CD4-positive, alpha-beta T cell treated with Interleukin-15 for 1 hour (primary cell): ENCODE data around the gene MRPL55.

Source experiments
- DNase-seq: peaks from one replicate; pipeline ENCODE4 v3.0.0-alpha.2; 2020

MRPL55 gene

DNA sequence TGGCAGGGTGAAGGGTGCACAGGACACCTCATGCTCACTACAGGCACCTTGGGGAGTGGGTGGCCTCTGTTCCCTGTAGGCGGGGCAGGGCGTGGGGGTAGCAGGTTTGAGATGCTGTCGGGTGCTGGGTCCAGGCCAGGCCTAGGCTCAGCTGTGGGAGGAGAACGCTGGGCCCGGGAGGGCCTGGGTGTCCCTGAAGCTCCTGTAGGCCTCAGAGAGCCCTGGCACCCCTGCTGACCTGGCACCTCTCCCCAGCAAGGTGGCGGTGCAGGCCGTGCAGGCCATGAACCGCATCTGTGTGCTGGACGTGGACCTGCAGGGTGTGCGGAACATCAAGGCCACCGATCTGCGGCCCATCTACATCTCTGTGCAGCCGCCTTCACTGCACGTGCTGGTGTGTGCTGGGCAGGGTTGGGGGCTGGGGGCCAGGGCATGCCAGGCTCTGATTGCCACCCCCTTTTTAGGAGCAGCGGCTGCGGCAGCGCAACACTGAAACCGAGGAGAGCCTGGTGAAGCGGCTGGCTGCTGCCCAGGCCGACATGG, 38.1 kb upstream of the MRPL55 start:
- DNase-seq = no peak

DNA sequence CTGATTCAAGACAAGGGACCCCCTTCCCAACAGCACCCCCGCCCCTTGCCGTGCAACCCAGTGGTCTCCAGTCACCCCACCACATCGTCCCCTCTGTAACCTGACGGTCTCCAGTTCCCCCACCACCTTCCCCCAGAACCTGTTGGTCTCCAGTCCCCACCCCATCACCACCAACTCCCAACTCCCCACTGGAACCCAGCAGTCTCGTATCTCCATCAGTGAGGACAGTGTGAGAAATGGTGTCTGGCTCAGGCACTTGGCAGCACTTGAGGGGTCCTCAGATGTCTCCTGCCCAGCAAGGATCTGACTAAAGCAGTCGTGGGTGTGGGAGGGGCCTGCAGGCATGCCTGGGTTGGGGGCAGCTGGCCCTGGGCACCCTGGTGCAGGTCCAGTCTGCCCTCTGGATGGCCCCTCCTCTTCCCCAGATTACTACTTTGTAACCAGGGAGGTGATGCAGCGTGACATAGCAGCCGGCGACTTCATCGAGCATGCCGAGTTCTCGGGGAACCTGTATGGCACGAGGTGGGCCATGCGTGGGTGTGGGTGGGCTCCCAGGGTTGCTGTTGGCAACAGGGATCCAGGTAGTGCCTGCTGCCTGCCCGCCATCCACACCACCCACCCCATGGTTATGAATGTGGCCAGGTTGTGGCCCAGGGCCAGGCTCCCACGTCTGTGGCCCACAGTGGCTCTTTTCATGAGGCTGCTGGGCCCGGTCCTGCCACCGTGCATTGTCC, 37.5 kb upstream of the MRPL55 start:
- no peak for DNase-seq

DNA sequence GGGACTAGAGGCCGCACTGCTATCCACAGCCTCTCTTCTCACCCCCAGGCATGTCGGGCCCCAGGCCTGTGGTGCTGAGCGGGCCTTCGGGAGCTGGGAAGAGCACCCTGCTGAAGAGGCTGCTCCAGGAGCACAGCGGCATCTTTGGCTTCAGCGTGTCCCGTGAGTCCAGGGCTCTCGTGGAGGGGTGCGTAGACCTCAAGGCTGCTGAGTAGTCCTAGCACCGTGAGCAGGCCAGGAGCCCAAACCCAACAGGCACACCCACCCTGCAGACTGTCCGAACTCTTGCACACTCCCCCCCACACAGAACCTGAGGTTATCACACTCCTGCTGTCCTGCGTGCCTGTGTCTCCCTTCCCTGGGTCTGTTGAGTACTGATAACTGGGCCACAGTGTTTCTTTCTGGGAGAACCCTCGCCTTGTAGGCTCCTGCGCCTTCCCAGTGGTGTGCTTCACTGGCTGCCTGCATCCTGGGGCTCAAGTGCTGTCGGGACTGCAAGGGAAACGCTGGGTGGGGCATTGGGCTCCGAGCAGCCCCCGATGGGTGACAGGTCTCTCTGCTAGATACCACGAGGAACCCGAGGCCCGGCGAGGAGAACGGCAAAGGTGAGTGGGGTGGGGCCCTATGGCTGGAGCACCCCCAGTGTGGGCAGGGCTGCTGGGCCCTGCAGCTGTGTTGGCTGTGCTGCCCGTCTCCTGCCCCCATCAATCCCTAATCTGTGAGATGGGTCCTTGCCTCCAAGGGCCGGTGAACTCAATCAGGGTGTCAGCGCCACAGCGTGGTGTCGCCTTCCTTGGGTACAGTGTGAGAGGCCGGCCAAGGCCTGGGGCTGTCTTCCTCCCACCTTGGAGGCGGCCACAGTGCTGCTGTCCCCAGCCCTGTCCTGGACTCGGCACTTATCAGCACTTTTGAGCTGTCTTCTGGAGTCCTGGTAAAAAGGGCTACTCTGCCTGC, 36.6 kb upstream of the MRPL55 start:
- DNase-seq = no peak

DNA sequence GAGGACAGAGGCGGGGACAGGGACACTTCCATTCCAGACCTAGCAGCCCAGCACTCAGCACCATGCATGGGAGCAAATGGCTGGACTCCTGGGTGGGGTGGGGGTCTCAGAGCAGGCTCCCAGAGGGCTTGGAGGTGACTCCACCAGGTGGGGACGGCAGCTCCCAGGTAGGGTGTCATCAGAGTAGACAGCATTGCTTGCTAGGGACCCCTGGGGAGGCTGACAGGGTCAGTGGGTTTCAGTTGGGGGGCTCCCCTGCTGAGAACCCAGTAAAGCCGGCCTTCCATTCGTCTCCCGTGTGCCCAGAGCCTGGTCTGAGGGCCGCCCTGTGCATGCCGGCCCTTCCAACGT, 35.9 kb upstream of the MRPL55 start:
- DNase-seq = no peak

DNA sequence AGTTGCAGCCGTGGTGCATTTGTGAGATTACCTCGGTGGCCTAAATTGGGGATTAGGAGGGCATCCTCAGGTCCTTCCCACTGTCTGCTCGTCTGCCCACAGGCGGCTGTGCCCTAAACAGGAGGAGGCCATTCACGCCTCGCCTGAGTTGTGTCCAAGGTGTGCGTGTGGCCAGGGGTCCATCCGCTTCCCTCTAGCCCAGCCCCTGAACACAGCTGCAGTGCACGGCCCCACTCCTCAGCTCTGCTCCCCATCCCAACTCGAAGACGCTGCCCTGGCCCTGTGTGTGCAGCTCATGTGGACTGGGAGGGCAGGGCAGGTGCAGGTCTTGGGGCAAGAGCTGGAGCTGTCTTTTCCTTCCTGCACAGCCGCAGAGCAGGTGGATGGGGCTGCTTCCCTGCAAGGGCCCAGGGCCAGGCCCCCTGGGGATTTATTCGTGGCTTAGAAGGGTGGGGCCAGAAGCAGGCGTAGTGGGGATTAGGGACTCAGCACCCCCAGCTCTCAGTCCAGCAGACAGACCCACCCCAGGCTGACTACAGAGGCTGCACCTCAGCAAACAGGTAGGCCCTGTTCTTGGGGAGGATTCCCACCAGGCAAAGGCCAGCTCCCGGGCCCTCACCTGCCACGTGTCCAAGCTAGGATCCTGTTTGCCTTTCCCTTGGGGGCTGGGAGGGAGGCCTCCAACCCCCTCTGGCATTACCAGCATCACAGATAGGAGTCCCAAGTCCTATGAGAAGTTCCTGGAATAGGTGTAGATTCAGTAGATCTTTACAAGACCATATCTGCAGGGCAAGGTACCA, 35.3 kb upstream of the MRPL55 start:
- no peak for DNase-seq

DNA sequence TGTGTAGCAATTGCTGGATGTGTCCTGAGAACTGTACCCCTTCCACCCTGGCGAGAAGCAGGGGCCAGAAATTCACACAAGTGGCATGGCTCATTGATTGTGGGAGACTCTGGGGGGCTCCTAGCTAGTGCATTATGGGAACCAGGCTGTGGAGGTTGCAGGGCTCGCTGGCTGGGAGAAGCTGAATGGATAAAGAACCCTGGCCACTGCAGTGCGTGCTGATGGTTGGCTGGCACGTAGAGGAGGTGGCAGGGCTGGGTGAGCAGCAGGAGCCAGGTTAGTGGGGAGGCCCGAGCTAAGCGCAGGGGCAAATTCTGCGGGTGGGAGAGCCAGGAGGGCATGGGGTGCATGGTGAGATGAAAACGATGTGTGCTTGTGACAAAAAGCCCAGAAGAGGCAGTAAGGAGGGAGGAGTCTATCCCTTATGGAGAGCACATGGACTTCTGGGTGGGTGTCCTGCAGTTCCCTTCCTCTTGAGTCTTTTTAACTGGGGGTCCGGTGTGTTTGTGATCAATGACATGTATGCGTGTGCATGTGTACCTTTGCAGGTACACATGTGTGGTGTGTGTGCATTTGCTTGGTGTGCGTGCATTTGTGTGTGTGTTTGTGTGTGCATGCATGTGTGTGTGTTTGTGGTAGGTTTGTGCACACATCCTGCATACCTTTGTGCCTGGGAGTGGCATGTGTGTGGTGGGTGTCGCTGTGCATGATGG, 34.5 kb upstream of the MRPL55 start:
- DNase-seq = no peak

DNA sequence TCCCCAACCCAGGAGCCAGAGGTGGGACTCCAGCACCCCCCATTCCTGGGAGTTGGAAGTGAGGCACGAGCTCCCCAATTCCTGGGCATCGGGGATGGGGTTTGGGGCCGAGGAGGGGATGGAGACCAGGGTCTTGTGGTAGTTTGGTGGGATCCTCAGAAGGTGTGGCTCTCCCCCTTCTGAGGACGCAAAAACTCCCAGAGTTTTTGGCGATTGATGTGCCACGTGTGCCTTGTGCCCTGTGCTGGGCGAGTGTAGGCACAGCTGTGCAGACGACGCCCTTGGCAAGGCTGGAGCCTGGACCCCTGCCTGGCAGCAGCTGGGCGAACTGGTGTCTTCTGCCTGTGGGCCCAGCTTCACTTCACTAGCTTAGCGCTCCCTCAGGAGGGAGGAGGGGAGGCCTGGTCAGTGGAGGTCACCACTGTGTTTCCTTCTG, 33.6 kb upstream of the MRPL55 start:
- no peak for DNase-seq

DNA sequence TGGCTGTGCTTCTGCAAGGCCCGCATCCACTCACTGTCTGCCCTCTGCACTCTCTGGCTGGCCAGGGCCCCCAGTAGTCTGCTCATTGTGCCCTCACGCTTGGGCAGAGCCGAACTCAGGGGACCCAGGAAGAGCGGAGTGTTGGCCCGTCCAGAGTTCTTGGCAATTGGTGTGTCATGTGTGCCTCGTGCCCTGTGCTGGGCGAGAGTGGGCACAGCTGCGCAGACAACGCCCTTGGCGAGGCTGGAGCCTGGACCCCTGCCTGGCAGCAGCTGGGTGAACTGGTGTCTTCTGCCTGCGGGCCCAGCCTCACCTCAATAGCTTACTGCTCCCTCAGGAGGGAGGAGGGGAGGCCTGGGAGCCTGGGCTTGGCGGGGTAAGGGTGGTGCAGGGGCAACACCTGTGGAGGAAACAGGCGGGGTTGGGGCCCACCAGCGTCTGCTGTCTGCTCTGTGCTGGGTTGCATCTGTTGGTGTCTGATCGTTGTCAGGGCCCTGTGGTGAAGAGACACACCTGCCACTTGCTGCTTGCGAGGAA, 33.1 kb upstream of the MRPL55 start:
- DNase-seq = peak; percentile 41

DNA sequence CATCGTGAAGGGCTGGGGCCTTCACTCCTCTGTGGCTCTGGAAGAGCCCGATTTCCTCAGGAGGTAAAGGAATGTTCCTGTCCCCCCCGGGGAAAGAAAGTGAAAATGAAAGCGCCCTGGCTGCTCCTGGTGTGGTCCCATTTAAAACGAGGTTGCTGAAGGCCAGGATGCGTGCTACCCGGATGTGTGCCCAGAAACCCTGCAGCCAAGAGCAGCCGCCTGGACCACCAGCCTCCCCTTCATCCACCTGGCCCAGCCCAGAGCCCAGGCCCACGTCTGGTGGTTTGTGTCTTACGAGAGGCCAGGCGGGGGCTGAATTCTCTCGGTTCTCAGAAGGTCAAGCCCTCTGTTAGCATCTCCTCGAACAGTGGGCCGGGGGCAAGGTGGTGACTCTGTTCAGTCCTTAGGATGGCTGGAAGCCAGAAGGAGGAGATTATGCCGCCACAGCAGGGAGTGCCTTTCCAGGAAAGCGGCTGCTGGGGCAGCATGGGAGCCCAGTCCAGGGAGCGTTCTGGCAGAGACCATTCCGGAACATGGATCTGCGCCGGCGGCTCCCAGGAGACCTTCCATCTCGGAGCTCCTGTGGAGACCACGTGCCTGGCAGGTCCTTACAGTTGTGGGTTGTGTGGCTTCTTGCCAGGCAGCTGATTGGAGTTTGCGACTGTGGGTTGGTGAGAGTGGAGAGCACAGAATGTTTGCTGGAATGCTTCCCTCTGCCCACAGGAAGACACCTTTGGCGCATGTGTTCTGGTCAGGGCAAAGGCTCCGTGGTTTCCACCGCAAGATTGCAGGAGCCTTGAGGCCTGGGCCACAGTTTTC, 32.3 kb upstream of the MRPL55 start:
- no peak for DNase-seq

DNA sequence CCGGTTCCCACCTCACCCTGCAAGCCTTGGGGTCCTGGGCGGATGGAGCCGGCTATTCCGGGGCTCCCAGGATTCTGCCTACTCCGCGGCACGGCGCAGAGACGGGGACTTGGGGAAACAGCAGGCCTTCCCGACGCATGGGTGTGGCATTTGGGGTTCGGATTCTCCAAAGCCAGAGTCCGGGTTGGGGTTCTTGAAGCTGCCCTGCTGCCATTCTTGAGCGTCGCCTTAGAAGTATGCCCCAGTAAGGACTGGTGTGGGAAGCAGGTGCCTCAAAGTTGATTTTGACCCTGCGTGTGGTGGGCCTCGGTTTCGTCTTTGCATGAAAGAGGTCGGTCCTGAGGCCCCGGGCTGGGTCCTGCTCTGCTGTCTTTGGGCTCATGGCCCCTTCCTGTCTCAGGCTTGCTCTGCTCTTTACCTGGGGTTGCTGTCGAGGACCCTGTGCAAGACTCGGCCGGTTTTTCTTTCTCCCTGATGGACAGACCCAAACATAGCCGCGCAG, 31.7 kb upstream of the MRPL55 start:
- DNase-seq = no peak

DNA sequence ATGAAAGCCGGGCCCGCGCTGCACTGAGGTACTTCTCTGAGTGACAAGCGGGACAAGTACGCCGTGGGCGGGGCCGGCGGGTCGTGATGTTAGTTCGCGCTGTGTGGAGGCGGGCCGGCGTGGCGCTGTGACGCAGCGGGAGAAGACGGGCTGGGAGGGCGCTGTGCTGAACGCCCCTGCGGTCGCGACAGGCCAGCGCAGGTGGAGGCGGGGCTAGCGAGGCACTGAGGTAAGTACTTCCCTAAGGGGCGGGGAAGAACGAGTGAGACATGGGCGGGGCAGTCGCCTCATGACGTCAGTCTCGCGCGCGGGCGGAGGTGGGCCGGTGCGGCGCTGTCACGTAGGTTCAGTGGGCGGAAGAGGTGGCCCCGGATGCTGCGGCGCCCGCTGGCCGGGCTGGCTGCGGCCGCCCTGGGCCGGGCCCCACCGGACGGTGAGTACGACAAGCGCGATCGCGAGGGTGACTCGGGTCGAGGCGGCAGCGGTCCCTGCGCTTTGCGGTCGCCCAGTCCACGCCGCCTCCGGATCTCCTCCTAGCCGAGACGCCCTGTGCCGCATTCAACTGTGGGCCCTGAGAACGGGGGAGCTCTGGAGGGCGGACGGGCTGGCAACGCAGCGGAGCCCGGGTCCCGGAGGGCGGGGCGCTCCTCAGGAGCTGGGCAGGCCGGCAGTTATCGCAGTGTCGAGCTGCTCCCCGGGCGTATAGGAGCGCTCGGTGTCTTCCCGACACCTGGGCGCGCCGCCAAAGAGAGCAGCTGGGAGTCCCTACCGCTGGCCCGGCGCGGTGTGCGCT, 31.0 kb upstream of the MRPL55 start, which contains the start of gene GUK1:
Gene GUK1 (plus strand): TSS at position 349 of the 793 bp plus-strand sequence. CDS start 24 bp downstream, at position 373.
- DNase-seq = peak; percentile 100

DNA sequence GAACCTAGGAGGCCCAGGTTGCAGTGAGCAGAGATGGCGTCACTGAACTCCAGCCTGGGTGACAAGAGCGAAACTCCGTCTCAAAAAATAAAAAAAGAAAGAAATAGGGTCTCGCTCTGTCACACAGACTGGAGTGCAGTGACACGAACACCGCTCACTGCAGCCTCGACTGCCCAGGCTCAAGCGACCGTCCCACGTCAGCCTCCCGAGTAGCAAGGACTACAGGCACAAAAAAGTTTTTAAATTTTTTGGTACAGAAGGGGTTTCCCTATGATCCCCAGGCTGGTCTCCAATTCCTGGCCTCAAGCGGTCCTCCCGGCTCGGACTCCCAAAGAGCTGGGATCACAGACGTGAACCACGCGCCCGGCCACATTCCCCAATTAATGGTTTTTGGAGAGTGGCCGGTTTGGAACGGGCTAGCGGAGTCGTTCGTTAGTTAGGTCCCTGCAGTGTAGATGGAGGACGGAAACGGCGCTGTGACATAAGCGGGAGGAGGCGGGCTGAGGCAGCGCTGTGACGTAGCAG, 30.4 kb upstream of the MRPL55 start:
- no peak for DNase-seq

DNA sequence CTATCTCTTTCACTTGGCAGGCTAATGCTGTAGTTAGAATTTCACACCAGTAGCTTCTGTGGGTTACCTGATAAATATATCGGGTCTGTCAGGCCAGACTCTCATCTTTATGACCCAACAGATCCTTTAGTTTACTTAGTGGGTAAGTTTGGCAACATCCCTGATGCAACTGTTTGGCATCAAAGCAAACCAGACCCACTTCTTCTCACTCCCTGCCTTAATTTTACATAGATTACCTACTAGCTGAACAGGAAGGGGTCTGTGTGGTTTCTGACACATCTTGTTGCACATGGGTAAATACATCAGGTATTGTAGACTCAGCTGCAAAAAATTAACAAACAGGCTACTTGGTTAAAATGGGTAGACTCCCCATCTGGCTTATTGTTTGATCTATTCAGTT, 27.8 kb upstream of the MRPL55 start:
- DNase-seq = no peak

DNA sequence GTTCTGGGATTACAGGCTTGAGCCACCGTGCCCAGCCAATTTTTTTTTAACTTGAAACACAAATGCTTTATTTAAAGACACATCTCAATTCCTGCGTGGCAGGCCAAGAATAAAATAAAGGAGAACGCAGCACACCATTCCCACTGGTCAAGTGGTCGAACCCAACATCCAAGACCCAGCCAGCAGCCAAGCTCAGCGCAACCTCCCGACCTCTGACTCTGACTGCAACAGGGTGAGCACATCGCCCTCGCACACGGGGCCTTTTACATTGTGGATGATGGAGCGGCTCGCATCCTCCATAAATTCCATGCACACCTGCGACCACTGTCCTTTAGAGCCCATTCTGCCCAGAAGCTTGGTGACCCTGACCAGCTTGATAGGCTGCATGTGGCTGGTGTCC, 25.5 kb upstream of the MRPL55 start:
- DNase-seq = no peak

DNA sequence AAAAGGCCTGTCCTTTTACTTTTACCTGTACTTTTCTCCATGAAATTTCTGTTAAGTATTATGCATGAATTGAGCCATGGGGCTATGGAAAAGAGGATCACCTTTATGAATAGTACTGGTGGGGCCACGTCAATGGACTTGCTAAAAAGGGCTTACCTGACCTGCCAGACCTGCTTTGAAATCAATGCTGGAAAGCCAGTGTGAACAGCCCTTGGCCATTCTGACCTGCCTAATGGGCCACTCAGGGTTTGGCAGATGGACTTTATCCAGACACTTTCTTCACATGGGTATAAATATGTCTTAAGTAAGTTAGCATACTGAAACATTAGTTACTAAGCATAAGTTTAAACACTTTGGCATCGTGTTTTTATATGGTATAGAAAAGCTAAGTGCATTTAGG, 22.7 kb upstream of the MRPL55 start:
- DNase-seq = no peak

DNA sequence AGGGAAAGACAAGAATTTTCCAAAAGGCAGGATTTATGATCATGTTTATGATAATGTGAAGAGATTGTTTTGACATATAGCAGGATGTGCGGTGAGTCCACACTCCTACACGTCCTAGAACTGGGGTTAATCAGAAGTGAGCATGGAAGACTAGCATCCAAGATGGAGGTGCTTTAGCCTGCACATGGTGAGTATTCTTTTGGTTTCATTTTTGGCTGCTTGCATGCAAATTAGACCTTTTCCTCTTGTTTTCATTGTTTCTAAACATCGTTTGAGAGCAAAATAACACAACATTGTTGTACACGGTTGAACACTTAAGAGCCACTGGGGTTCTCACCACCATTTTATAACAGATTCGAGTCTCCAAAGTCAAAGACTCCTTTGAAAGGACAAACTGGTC, 16.1 kb upstream of the MRPL55 start:
- no peak for DNase-seq

DNA sequence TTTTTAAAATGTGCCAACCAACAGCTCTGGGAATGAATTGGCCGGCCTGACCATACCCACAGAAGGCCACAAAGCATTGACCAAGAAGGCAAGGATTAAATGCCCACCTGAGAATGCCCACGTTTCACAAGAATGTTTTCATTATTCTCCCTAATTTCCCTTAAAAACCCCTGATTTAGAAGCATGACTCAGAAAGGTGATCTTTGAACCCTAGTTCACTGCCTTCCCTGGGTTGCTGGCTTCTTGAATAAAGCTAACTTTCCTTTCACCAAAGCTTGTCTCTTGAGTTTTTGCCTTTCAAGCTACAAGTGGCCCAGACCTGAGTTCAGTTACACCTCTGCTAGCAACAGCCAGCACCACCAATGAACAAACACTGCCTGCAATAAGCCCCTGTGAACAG, 14.4 kb upstream of the MRPL55 start:
- no peak for DNase-seq

DNA sequence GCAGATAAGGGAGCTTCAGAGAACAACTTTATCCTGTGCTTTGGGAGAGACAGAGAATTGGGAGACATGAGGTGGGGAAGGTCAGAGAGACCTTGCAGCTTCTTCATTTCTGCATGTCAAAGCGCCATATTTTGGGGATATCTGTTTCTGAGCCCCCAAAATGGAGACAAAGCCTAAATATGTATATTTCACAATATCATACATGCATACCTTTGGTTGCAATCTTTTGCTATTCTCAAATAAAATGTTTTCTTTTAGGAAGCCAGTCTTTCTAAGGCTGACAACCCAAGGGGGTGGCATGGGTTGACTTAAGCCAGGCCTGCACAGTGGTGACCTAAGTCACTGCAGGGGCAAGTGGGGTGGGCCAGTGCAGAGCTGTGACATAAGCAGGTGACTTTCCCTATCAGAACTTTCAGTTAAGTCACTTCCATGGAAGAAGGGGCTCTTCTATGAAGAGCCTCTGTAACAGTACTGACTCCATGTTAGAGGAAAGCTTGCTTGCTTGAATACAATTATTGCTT, 13.9 kb upstream of the MRPL55 start:
- no peak for DNase-seq

DNA sequence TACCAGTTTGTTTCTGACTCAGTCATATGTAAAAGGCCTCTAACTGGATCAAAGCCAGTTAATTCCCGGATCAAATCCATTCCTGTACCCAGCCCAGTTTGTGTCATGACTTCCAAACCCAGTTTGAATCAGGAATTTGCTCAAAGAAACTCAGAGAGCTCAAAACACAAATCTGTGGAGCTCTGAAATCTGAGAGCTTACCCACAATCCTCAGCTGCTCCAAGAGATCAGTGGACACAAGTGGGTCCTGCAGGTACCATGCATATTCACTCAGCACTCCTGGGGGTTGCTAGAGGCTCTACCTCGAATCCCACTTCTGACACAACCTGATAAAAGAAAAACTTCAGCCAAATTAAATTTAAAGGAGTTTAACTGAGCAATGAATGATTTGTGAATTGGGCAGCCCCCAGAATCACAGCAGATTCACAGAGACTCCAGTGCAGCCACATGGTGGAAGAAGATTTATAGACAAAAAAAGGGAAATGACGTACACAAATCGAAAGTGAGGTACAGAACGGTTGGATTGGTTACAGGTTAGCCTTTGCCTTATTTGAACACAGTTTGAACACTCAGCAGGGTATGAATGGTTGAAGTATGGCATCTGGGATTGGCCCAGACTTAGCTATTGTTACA, 11.9 kb upstream of the MRPL55 start:
- DNase-seq = no peak
